Measurements from ENCODE around the gene PROM2.

Gene PROM2

DNA sequence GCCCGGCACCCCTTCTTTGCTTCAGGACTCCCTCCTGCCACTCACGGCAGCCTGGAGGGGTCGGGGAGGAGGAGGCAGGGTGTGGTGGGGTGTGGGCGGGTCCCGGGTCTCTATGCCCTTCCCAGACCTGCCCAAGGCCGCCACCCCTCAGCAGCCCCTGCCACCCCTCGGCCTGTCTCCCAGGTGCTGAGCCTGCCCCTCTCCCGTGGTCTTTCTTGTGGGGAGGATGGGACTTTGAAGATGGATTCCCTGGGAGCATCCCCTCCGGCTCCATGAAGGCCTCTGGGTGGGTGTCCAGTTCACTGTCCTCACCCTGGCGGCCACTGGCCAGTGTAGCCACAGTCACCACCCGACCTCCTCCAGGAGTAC is 46.1 kb downstream of the PROM2 start:
- H3K27ac Mint-ChIP-seq: no peak overlapping the region
- H3K9me3 Mint-ChIP-seq: no peaks in the 10 kb centered on the region
- no peak overlapping the region for H3K4me3 Mint-ChIP-seq
- peaks cover 6% of the 10 kb centered on the region for H3K27me3 Mint-ChIP-seq
- H3K4me1 Mint-ChIP-seq: peaks cover 2% of the 10 kb centered on the region
- no peak for ATAC-seq (ENCODE audit: low read depth)
- DNase-seq (ENCODE audit: low spot score in 2 of 2): no peak
- H3K36me3 Mint-ChIP-seq: no peaks in the 10 kb centered on the region

DNA sequence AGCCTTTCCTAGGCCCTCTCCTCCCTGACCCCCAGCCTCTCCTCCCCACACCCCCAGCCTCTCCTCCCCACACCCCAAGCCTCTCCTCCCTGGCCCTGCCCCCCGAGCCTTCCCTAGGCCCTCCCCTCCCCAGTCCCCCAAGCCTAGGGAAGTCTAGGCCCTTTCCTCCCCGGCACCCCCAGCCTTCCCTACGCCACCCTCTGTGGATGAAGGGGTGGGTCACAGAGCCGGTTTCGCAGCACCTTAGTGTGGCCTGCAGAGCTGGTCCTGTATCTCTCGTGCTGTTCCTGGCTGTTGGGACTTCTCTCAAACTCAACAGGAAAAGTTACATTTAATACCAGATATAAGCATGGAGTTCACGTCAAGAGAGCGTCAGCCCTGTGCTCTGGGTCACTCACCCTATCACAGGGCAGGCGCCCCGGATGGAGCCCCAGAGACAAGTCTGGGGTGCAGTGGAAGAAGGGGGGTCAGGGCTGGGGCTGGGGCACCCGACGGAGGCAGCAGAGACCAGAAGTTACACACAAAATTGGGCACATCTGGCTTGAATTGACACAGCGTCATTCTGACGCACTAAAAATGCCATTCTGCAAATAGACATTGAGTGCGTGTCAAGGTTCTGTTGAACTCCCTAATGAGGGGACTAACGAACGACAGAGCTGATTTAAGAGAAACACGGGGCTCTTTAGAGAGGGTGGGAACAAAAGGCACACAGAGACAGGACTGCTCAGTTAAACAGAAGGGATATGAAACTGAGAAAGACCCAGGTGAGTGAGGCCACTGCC is 46.9 kb downstream of the PROM2 start:
- Mint-ChIP-seq H3K9me3 (peaks cover 4% of the 10 kb centered on the region), H3K27me3 (peaks cover 6% of the 10 kb centered on the region), H3K36me3 (no peaks in the 10 kb centered on the region), H3K4me1 (peaks cover 2% of the 10 kb centered on the region), H3K4me3 (no peak overlapping the region), H3K27ac (no peak overlapping the region)
- DNase-seq (ENCODE audit: low spot score in 2 of 2) (no peak), ATAC-seq (ENCODE audit: low read depth) (no peak)

DNA sequence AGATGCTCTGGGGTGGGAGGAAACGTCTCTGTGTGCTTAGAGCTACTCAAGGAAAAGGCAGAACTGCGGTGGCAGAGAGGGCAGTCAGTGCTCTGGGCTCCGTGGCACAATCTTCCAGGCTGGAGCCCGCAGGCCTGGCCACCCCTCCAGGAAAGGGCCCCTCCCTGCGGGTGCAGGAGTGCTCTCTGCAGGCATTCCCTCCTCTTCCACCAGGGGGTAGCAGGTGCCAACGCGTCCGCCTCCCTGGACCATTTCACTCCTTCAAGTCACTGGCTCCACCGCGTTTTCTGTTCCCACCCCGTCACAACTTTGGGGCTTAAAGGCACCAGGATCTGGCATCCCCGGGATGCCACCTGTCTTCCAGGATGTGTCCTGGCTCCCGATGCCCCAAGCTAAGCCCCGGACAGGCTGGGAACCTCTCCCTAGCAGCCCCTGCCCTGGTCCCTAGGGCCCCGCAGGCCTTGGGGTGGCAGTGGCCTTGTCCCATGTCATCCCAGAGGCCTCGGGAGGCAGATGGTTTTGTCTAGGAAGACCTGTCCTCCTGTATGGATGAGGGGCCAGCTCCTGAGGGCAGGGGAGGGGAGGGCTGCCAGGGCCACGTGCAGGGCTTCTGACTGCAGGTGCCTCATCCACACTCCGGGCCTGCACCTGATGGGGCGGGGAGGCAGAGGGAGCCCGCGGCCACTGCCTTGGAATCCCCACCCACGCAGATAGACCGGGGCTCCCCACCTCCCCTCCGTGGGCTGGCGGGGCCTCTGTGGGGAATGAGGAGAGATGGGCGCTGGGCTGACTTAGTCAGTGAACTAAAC is 49.3 kb downstream of the PROM2 start:
- Mint-ChIP-seq H3K27me3 (peaks cover 3% of the 10 kb centered on the region), H3K4me3 (no peak overlapping the region), H3K9me3 (peaks cover 4% of the 10 kb centered on the region), H3K27ac (no peak overlapping the region), H3K36me3 (no peaks in the 10 kb centered on the region), H3K4me1 (peaks cover 3% of the 10 kb centered on the region)
- ATAC-seq (ENCODE audit: low read depth) (no peak), DNase-seq (ENCODE audit: low spot score in 2 of 2) (no peak)

DNA sequence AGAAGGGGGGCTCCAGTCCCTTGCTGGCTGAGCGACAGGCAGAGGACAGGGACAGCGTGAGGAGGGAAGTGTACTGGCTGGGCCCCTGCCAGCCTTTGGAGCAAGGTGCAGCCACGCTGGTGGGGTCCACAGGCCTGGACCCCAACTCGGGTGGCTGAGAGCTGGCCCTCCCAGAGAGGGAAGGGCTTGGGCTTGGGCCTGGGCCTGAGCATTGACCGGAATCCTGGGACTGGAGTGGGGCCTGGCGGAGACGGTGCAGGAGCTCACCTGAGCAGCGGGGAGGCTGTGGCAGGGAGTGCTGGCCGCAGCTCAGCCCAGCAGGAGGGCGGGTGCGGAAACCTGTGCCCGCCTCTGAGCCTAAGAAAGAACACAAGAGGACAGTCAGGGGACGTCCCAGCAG is 50.8 kb downstream of the PROM2 start:
- Mint-ChIP-seq H3K4me1 (peaks cover 2% of the 10 kb centered on the region), H3K9me3 (peaks cover 4% of the 10 kb centered on the region), H3K27ac (no peak overlapping the region), H3K27me3 (no peaks in the 10 kb centered on the region), H3K4me3 (no peak overlapping the region), H3K36me3 (no peaks in the 10 kb centered on the region)
- DNase-seq (ENCODE audit: low spot score in 2 of 2) (no peak), ATAC-seq (ENCODE audit: low read depth) (no peak)

DNA sequence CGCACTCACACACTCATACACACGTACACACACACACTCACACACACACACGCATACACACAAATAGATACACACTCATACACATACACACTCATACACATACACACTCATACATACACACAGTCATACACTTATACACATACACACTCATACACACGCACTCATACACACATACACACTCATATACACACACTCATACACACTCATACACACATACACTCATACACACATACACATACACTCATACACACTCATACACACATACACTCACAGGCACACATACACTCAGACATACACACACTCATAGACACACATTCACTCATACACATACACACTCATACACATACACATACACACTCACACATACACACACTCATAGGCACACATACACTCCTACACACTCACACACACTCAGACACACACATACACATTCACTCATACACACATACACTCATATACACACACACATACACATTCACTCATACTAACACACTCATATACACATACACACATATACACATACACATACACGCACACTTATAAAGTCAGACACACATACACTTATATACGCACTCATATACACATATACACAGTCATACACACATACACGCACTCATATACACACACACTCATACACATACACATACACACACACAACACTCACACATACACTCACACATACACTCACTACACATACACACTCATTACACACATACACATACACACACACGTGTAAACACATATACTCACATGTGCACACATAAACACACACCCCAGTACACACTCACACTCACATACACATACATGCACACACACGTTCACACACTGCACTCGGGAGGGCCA is 51.6 kb downstream of the PROM2 start:
- Mint-ChIP-seq H3K4me1 (peaks cover 2% of the 10 kb centered on the region), H3K4me3 (no peak overlapping the region), H3K36me3 (no peaks in the 10 kb centered on the region), H3K27me3 (peaks cover 1% of the 10 kb centered on the region), H3K27ac (no peak overlapping the region), H3K9me3 (peaks cover 4% of the 10 kb centered on the region)
- DNase-seq (ENCODE audit: low spot score in 2 of 2) (no peak), ATAC-seq (ENCODE audit: low read depth) (no peak)

DNA sequence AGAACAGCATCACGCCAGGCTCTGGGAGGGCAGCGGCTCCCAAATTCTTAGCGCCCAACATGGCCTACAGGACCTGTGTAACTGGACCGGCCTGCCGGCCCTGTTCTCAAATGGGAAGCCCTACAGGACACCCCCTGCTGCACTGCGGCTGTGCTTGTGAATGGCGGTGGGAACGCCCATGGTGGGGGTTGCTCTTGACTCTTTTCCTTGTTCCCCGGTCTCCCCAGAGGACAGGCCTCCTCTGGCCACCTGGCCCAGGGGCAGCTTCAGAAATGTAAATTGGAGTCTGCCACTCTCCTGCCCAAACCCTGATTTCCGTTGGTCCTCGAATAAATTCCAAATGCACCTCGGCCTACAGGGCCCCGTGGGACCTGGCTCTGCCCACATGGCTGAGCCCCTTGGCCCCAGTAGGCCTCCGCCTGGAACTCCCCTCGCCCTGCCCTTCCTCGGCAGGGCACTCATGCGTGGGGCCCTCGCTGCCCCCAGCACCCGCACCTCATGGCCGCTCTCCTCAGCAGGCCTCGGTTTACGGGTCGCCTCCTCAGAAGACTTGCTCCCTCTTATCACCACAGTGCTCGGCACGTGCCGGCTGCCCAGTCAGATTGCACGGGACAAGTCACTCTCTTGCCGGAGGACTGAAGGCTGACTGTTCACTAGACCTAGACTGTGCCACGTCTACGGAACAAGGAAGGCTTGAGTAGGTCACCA is 52.3 kb downstream of the PROM2 start:
- peaks cover 4% of the 10 kb centered on the region for H3K9me3 Mint-ChIP-seq
- H3K4me1 Mint-ChIP-seq: peaks cover 2% of the 10 kb centered on the region
- no peak for ATAC-seq (ENCODE audit: low read depth)
- H3K27ac Mint-ChIP-seq: no peak overlapping the region
- peaks cover 2% of the 10 kb centered on the region for H3K27me3 Mint-ChIP-seq
- DNase-seq (ENCODE audit: low spot score in 2 of 2): no peak
- H3K36me3 Mint-ChIP-seq: no peaks in the 10 kb centered on the region
- H3K4me3 Mint-ChIP-seq: no peak overlapping the region

DNA sequence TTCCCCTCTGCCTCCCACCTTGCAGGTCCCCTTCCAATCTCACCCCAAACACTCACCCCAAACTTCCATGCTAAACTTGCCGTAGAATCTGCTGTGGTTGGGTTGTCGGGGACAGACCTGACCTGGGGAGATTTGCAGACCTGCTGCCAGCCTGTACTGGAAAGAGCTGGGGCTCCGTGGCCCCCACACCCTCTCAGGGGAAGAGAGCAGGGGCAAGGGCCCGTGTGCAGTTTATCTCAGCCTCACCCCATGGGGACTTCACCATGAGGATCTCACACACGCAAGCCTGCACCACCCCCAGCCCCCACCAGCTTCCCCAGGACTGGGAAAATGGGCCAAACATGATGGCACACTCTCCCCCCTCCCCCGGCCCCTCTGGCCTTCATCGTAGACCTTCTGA is 53.6 kb downstream of the PROM2 start:
- Mint-ChIP-seq H3K27me3 (peaks cover 2% of the 10 kb centered on the region), H3K4me3 (no peak overlapping the region), H3K9me3 (peaks cover 4% of the 10 kb centered on the region), H3K27ac (no peak overlapping the region), H3K4me1 (peaks cover 2% of the 10 kb centered on the region), H3K36me3 (no peaks in the 10 kb centered on the region)
- DNase-seq (ENCODE audit: low spot score in 2 of 2): no peak
- ATAC-seq (ENCODE audit: low read depth): no peak

DNA sequence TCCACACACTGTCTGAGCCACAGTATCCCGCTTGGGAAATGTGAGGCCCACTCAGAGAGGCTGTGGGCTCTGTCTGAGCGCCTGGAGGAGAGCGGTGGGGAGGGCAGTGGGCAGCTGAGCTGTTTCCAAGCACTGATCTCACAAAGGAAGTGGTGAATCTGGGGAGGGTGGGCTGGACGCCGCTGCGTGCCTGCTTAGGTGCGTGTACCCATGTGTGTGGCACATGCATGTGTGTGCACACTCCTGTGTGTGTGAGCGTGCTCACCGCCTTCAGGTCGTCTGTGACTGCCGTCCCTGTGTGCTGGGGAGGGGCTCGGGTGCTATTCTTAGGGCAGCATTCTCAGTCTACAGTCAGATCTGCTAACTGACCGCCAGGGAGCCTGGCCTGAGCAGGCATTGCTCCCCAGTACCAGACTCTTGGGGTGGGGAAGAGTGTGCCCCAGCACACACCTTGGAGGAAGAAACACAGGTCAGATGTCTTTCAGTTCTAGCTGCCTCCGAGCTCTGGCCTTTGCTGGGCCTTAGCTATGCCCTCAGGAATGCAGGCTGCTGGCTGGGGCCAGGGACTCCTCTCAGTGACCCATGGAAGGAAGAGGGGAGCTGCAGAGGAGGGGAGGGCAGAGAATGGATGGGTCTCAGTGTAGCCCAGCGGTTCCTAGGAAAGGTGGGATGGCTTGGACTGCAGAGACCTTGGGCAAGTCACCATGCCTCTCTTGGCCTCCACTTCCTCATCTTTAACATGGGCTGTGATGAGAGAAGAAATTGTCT is 54.3 kb downstream of the PROM2 start:
- no peak overlapping the region for H3K4me3 Mint-ChIP-seq
- no peaks in the 10 kb centered on the region for H3K36me3 Mint-ChIP-seq
- peaks cover 2% of the 10 kb centered on the region for H3K4me1 Mint-ChIP-seq
- H3K27me3 Mint-ChIP-seq: peaks cover 2% of the 10 kb centered on the region
- ATAC-seq (ENCODE audit: low read depth): no peak
- DNase-seq (ENCODE audit: low spot score in 2 of 2): no peak
- H3K9me3 Mint-ChIP-seq: peaks cover 4% of the 10 kb centered on the region
- H3K27ac Mint-ChIP-seq: no peak overlapping the region

DNA sequence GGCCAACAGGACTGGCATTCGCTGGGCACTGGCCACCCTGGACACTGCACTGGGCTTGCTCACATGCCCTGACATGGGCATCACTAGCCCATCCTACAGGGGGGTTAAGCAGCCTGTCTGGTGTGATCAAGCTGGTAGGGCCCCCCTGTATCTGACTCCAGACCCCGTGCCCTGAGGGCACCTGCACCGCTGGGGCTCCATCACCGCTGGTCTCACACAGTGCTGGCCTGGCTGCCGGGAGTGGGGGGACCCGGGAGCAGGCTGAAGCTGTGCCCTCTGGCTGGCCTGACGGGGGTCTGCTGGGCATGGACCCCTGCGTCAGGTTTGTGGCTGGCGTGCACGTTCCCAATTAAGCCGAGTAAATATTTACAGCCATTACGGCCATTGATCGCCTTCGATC is 55.2 kb downstream of the PROM2 start:
- Mint-ChIP-seq H3K9me3 (peaks cover 4% of the 10 kb centered on the region), H3K27ac (no peak overlapping the region), H3K36me3 (no peaks in the 10 kb centered on the region), H3K4me1 (peaks cover 2% of the 10 kb centered on the region), H3K27me3 (peaks cover 2% of the 10 kb centered on the region), H3K4me3 (no peak overlapping the region)
- ATAC-seq (ENCODE audit: low read depth) (no peak), DNase-seq (ENCODE audit: low spot score in 2 of 2) (no peak)

DNA sequence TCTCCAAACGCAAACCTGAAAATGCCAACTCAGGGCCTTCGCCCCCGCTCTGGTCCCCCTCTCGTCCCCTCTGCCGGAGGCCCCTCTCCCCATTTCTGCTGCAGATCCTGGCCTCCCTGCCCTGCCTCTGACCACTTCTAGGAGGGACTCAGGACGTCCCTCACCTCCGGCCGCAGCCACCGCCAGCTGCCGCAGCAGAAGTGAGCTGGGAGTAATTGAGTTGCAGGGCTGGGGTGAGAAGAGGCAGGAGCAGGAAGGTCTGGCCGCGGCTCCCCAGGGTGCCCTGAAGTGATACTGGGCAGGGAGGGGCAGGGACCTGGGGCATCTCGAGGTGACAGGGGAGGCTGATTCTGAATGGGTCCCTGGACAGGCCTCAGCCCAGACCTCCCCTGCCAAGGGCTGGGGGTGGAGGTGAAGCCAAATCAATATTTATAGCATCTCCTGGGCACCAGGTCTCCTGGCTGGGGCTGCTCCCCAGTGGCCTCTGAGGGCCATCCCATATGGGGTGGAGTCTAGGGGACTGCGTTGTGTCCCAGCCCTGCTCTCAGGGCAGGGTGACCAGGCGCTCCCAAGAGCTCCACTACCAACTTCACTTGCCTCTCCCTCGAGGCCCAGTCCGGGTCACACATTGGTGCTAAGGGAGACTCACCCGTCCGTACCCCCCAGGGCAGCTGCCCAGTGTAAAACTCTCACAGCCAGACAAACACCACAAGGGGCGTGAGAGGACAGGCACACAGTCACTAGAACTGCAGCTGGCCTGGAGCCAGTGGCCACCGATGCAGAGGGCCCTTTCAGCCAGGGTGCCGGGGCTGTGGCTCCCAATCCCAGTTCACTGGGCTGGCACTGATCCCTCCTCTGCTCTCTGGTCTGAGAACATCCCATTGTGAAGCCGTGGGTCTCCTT is 55.9 kb downstream of the PROM2 start:
- ATAC-seq (ENCODE audit: low read depth) (no peak), DNase-seq (ENCODE audit: low spot score in 2 of 2) (no peak)
- no peak overlapping the region for H3K4me3 Mint-ChIP-seq
- H3K4me1 Mint-ChIP-seq: peaks cover 2% of the 10 kb centered on the region
- no peak overlapping the region for H3K27ac Mint-ChIP-seq
- H3K9me3 Mint-ChIP-seq: peaks cover 4% of the 10 kb centered on the region
- H3K36me3 Mint-ChIP-seq: no peaks in the 10 kb centered on the region
- H3K27me3 Mint-ChIP-seq: peaks cover 2% of the 10 kb centered on the region

DNA sequence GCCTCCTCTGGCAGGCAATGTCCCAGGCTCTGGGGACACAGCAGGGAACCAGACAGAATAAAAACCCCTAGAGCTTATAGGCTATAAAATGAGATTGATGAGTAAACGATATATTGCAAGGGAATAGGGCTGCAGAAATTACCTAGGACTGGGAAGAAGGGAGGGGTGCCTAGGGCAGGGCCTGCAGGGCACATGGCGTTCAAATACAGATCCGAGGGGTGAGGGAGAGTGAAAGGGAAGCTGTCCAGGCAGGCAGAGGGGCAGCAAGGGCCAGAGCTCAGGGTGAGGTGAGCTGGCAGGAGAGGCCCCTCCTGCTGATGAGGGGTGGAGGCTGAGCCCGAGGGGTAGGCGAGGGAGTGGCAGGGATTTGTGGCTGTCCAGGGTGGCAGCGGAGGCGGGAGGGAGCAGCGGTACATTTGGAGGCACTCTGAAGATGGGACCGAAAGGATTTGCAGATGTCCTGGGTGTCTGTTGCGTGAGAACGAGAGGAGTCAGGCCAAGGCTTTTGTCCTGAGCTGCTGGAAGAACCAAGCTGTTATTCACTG is 56.6 kb downstream of the PROM2 start:
- peaks cover 2% of the 10 kb centered on the region for H3K27me3 Mint-ChIP-seq
- H3K9me3 Mint-ChIP-seq: peaks cover 2% of the 10 kb centered on the region
- no peak overlapping the region for H3K27ac Mint-ChIP-seq
- peaks cover 2% of the 10 kb centered on the region for H3K4me1 Mint-ChIP-seq
- DNase-seq (ENCODE audit: low spot score in 2 of 2): no peak
- no peaks in the 10 kb centered on the region for H3K36me3 Mint-ChIP-seq
- ATAC-seq (ENCODE audit: low read depth): no peak
- no peak overlapping the region for H3K4me3 Mint-ChIP-seq

DNA sequence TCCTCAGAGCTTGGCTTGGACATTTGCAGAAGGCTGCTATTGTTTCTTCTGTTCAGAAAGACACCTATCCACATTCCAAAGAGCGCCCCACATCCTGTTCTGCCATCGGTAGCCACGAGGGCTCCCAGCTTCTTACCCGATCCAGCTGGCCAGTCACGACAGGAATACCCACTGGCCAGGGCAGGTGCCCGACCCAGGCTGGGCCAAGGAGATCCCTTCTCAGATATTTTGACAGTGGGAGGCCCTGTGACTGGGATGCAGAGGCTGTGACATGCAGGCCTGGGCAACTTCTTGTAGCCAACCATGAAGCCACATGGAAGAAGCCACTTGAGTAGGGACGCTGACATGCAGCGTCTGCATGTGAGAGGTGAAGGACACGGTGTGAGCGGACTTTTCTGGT is 57.4 kb downstream of the PROM2 start:
- ATAC-seq (ENCODE audit: low read depth) (no peak), DNase-seq (ENCODE audit: low spot score in 2 of 2) (no peak)
- H3K4me1 Mint-ChIP-seq: peaks cover 2% of the 10 kb centered on the region
- H3K36me3 Mint-ChIP-seq: no peaks in the 10 kb centered on the region
- H3K4me3 Mint-ChIP-seq: no peak overlapping the region
- H3K27me3 Mint-ChIP-seq: peaks cover 2% of the 10 kb centered on the region
- no peak overlapping the region for H3K27ac Mint-ChIP-seq
- peaks cover 2% of the 10 kb centered on the region for H3K9me3 Mint-ChIP-seq

Measured in memory B cell (primary cell).